GM10248 (cell line): Measurements from ENCODE around the gene RILP.
"Not testable (repeated sequence)": the region's sequence is repeated elsewhere in the genome, so short reads cannot be mapped to it uniquely, and the experiment has no call there.

Experiments used
- CTCF ChIA-PET: fragments of 300-600 bp; sonication (Branson Sonifier 250); formaldehyde crosslinking; extraction: SDS; loops from one replicate; lab custom pipeline; 2021; ENCODE audit warnings: antibody characterized with exemption; lab: Yijun Ruan, JAX
- POLR2A ChIA-PET: fragments of 350-650 bp; sonication (Branson Sonifier 250); formaldehyde crosslinking; extraction: SDS; loops from one replicate; lab custom pipeline; 2020; ENCODE audit warnings: antibody characterized with exemption; lab: Yijun Ruan, JAX
- DNase-seq: peaks from one replicate; pipeline ENCODE4 v3.0.0; 2012; ENCODE audit errors: extremely low spot score
- TF ChIP-seq, protein P1 (sequence below): IDR thresholded peaks from 2 replicates; pipeline ENCODE4 v1.5.1; 2012; ENCODE audit warnings: mild to moderate bottlenecking, low read depth; ENCODE audit errors: extremely low read depth, missing control alignments, control extremely low read depth

Gene RILP, protein sequence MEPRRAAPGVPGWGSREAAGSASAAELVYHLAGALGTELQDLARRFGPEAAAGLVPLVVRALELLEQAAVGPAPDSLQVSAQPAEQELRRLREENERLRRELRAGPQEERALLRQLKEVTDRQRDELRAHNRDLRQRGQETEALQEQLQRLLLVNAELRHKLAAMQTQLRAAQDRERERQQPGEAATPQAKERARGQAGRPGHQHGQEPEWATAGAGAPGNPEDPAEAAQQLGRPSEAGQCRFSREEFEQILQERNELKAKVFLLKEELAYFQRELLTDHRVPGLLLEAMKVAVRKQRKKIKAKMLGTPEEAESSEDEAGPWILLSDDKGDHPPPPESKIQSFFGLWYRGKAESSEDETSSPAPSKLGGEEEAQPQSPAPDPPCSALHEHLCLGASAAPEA

GRCh38 chr17:1649844-1650501, at the start of gene RILP:
TSS of gene RILP (minus strand) at chr17:1649866. CDS start at chr17:1649804, 62 bp downstream.
- ChIA-PET POLR2A (interaction anchor here (0.5 to 1.7 kb wide), 5 partner anchors 10 to 257 kb away, joined by 3 to 9 read pairs (median 6); no protein-coding TSS in a partner anchor), CTCF (interaction anchor here (0.7 to 7.5 kb wide), 29 partner anchors 10 to 732 kb away, joined by 3 to 59 read pairs (median 4); partner anchors contain the start of genes INPP5K and PRPF8)
- peak; percentile 41 for DNase-seq
- TF ChIP-seq, protein P1, sequence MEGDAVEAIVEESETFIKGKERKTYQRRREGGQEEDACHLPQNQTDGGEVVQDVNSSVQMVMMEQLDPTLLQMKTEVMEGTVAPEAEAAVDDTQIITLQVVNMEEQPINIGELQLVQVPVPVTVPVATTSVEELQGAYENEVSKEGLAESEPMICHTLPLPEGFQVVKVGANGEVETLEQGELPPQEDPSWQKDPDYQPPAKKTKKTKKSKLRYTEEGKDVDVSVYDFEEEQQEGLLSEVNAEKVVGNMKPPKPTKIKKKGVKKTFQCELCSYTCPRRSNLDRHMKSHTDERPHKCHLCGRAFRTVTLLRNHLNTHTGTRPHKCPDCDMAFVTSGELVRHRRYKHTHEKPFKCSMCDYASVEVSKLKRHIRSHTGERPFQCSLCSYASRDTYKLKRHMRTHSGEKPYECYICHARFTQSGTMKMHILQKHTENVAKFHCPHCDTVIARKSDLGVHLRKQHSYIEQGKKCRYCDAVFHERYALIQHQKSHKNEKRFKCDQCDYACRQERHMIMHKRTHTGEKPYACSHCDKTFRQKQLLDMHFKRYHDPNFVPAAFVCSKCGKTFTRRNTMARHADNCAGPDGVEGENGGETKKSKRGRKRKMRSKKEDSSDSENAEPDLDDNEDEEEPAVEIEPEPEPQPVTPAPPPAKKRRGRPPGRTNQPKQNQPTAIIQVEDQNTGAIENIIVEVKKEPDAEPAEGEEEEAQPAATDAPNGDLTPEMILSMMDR, result no peak

DNA sequence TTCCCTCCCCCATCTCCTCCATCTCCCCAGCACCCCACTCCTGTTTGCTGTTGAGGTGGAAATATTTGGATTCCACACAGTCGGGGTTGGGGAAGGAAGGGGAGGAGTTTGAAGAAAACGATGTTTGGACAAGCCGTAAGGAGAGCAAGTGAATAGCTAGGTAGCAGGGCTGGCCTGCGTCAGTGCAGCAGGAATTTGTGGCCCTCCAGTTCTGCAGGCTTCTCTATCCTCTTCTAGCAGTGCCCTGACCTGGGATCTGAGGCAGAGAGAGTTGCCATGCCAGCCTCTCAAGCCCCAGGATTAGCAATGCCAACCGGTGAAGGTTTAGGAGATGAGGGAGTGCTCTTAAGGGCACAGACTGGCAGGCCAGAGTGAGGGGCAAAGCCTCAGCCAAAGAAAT, 48.0 kb upstream of the RILP start:
- TF ChIP-seq, protein P1, result no peak
- POLR2A ChIA-PET, result no interaction called here
- CTCF ChIA-PET, result no interaction called here
- DNase-seq, result no peak

- TF ChIP-seq, protein P1, result no peak
- CTCF ChIA-PET, result no interaction called here
- POLR2A ChIA-PET, result no interaction called here
- DNase-seq, result peak; percentile 63
These were observed 45.7 kb upstream of the RILP start for GRCh38 chr17:1695365-1695764.

GRCh38 chr17:1693339-1693738, 43.7 kb upstream of the RILP start:
- DNase-seq, result no peak
- CTCF ChIA-PET, result no interaction called here
- POLR2A ChIA-PET, result no interaction called here
- TF ChIP-seq, protein P1, result no peak

DNA sequence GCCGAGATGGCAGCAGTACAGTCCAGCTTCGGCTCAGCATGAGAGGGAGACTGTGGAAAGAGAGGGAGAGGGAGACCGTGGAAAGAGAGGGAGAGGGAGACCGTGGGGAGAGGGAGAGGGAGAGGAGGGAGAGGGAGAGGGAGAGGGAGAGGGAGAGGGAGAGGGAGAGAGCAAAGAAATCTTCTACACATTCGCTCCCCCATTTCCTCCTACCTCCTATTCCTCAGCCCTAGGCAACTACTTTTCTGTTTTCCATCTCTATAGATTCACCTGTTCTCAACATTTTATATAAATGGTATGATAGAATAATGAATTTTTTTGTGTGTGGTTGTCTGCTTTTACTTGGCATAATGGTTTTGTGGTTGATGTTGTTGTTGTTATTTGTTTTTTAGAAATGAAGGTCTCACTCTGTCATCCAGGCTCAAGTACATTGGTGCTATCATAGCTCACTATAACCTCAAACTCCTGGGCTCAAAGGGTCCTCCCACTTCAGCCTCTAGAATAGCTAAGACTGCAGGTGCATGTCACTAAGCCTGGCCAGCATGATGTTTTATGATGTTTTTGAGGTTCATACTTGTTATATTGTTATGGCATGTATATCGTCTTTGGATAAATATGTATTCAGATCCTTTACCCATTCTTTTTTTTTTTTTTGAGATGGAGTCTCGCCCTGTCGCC, 41.0 kb upstream of the RILP start:
- ChIA-PET POLR2A (no interaction called here), CTCF (interaction anchor here (0.7 kb wide), 1 partner anchor 27 kb away, joined by 3 read pairs; no protein-coding TSS in a partner anchor)
- no peak for DNase-seq
- TF ChIP-seq, protein P1, result no peak

GRCh38 chr17:1688405-1688804, 38.7 kb upstream of the RILP start:
- CTCF ChIA-PET, DNase-seq, POLR2A ChIA-PET: not testable (repeated sequence)
